Left lobe of liver (tissue), 2 donors: ENCODE results near the gene SHISA9. TPM values are rescaled to one million over a fixed set of nuclear protein-coding genes. Genes with fewer than 3 reads are reported as not detected.

Experiments
- ATAC-seq: fragments of 200-7000 bp; cut with Tn5 transposase; one replicate; pipeline ENCODE4 v1.9.1; 2020; ENCODE audit warnings: mild to moderate bottlenecking, moderate library complexity
- DNase-seq: peaks from one replicate; pipeline ENCODE4 v3.0.0-alpha.2; 2020; ENCODE audit warnings: low spot score
- total RNA-seq: library from RNA; stranded (reverse); gene quantifications from one replicate; pipeline ENCODE4 v1.2.1, GENCODE V29; 2021
- donor health status: DM: no; HTN: no; CAD: no; lungs with moderate emphysema.
- donor health status: DM: no; HTN: yes; CAD: no.

Gene SHISA9
- total RNA-seq, 1 donor from 2014 or later: 0.05 TPM

DNA sequence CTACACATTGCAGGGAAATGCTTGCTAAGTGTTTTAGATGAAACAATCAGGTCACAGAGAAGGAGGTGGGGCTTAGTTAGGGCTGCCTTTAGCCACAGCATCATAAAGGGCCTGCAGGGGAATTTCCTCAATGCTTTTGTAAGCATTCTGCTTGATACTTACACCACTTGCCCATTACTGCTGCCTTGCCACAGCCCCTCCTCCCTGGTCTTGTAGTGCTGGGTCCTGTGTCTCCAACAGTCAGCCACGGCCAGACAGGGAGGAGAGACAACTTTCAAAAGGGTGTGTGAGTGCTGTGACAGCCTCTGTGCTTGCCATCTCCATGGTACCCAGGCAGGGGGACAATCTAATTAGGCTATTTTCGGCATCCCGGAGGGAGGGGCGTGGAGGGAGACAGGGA lies 111.2 kb downstream of the SHISA9 start:
- ATAC-seq: no peak
- DNase-seq: no peak

DNA sequence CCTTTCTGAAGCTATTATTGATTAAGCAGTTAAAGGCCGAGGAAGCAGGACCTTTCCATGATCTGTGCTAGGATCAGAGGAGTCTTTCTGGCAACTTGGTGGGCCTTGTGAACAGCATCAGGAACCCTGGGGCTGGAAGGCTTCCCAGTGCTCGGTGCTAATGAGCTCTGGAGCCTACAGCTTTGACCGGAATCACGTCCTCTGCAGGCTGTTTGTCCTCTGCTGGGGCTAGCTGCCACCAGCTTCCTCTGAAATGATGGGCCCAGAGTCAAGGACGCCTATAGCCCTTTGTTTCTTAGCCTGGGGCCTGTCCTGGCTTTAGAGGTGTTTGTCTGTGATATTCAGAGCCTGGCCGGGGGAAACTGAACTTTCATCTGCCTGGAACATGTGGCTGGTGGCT lies 111.6 kb downstream of the SHISA9 start:
- no peak for ATAC-seq
- DNase-seq: no peak

DNA sequence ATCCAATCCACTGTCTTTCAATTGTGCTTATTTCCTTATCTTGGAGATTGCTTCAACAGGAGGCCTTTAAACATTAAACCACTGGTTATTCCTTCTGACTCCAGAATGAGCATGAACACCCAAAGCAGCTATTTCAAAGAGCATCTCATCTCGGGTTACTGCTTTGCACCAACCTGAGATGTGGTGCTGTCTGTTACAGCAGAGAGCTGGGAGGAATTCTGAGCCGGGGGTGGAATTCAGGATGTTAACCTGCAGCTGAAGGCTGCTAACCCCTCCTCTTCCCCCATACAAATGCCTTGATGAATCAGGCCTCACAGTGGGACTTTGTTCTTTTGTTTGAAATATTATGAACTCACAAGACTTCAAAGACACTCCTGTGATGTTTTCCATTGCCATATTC lies 113.1 kb downstream of the SHISA9 start:
- ATAC-seq: no peak
- DNase-seq: no peak

DNA sequence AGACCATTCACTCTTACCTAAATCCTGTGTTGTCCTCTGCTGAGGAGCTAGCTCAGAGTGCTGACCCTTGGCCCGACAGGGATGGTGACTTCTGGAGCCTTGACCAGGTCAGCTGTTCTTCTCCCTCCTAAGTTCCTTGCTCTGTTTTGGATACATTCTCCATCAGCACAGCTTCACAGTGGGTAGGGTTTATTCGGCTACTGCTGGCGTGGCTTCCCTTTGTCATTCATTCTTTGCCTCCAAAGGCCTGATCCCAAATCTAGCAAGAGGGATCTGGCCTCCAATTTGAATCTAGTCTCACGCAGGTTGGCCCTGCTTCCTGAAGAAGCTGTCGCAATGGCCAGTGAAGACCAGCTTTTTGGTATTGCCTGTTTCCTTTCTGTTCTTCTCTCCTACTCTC lies 116.6 kb downstream of the SHISA9 start:
- no peak for DNase-seq
- ATAC-seq: no peak

DNA sequence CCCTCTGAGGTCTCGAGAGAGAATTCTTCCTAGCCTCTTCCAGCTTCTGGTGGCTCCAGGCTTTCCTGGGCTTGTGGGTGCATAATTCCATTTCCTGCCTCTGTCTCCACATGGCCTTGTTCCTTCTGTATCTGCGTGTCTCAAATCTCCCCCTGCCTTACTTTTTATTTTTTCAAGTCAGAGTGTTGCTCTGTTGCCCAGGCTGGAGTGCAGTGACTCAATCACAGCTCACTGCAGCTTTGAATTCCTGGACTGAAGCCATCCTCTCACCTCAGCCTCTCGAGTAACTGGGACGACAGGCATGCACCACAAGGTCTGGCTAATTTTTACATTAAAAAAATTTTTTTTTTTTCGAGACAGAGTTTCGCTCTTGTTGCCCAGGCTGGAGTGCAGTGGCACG lies 120.6 kb downstream of the SHISA9 start:
- ATAC-seq (no peak), DNase-seq (no peak)

DNA sequence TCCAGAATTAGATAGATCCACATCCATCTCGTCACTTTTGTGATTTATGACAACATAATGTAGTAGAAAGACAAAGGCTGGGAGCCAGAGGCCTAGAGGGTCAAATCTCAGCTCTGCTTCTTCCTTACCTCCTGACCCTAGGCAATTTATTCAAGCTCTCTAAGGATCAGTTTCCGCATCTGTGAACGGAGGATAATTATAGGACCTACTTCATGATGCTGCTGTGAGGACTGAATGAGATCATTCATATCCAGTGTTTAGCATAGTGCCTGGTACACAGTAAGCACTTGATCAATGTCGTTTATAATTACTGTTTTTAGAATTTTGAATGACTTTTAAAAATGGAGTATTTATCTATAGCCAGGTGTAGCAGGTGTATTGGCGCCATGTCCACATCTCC lies 128.4 kb downstream of the SHISA9 start:
- no peak for ATAC-seq
- no peak for DNase-seq

DNA sequence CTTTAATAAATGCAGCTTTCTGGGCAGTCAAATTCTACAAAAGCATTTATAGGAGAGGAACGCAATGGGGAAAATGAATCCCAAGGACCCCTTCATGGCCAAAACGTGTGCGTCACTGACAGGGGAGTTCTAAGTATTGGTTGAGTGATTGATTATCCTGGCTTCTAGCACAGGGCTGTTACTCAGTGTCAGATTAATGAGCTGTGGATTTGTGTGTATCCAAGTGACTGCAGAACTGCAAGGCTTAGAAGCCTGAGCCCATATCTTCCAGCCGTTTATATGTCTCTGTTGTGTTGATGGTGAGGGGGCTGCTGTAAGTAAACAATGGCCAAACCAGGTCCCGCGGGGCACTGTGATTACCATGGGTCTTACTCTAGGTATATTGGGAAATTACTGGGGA lies 129.4 kb downstream of the SHISA9 start:
- no peak for DNase-seq
- no peak for ATAC-seq

DNA sequence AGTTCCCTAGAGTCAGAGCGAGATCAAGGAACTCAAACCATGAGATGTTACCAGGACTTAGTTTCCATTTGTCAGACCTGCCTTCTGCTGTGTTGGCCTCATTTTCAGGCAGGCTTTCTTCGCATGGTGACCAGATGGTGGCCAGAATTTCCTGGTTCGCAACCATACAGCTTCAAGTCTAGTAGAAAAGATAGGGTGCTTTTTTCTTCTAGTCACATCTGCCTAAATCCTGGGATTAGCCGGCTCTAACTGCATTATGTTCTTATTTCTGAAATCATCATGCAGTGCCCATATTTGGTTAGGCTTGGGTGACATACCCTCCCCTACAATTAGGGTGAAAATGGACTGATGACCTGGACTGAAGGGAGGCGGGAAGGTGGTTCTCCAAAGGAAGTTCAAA lies 131.5 kb downstream of the SHISA9 start:
- ATAC-seq: no peak
- no peak for DNase-seq

DNA sequence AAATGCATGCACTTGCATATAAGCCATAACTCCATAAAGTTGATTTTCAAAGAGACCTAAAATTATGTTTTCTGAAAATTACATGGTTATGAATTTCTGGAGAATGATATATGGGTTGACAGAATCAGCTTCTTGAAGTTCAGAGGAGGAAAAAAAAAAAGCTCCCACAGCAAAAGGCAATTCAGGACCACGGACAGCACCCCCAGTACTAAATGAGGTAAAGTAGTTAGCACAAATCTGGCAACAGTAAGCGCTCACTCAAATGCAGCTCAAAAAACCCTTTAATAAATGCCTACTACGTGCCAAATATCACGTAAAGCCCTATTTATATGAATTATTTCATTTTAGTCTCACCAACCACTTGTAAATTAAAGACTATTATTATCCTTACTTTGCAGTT lies 135.2 kb downstream of the SHISA9 start:
- no peak for DNase-seq
- ATAC-seq: peak; percentile 60

DNA sequence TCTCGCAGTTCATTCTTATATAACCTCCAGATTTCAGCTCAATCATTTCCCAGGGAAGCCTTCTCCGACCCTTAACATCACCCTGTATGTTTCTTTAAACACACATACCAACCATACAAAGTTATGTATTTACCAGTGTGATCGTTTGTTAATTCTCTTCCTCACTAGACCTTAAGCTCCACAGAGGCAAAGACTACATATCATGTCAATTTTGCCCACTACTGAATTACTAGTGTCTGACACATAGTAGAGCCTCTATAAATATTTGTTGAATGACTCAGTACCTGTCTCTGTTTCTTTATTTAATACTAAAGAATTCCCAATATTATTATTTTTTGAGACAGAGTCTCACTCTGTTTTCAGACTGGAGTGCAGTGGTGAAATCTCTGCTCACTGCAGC lies 137.2 kb downstream of the SHISA9 start:
- no peak for DNase-seq
- no peak for ATAC-seq

DNA sequence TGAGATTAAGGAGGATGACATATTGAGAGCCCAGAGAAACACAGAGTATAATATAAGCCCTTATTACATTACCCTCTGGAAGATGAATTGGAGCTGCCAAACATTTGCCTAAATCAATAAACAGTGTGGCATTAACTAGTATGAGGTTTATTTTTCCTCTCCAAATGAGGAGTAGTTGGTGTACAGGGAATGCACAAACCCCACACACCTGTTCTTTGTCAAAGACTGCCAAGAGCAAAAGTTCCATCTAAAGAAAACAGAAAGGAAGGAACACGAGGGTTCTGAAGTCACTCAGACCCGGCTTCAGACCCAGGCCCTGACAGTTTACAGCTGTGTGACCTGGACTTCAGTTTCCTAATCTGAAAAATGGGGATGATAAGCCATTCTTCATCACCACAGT lies 138.1 kb downstream of the SHISA9 start:
- no peak for ATAC-seq
- no peak for DNase-seq

DNA sequence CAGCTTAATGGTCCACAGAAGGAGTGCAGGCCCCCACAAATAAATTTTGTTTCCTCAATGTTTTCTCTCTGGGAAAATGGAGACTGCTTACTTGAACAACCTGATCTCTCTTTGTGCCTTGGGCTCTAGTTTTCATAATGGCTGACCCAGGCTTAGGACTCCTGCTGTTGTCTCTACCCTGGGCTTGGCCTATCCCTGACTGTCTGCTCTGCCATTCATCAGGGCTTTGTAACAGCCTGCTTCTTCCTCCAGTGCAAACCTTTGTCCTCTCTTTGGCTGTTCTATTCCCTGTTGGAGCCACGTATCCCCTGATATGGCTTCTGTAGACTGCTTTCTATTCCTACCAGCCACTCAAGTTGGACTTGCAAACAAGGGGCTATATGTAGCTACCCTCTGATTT lies 139.8 kb downstream of the SHISA9 start:
- DNase-seq (no peak), ATAC-seq (no peak)

DNA sequence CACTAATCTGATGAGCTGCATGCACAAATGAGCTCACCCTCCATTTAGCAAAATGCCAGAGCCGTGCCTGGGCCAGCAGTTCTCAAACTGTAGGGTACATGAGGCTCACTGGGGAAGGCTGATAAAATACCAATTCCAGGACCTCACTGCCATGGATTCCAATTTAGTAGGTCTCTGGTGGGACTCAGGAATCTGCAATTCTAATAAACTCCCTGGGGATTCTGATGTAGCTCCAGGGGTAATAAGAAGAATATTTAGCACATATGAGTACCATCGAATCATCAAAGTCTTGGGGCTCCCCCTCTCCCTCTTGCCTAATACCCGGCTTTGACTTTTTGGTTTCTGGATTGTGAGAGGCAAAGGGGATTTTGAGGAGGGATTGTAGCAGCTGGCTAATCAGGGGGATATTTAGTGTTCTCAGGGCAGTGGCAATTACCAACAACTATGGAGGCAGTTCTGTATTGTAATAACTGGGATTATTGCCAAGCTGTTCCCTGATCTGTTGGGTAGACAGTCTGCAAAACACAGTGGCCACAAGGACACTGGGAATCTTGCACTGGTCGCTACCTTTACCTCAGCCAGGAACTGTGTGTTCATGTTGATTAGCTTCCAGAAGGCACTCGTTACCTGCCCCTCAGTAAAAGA lies 140.4 kb downstream of the SHISA9 start:
- no peak for ATAC-seq

DNA sequence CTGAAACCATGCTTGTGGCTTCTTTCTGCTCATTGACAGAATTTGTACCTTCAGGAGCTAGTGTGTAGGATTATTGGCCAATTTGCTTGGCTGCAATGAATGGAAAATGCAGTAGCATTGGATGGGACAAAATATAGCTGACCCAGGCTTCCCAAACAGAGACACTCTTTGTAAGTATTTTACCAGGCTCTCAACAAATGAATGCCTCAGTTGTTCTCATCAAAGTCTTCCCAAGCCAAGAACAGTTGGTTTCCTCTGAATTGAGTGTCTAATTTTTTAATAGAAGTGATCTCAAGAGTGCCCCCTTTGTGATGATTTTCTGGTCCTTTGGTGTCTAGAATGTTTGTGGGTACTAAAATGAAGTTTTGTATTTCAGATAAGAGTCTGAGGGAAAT lies 140.9 kb downstream of the SHISA9 start:
- DNase-seq (no peak), ATAC-seq (no peak)

More for the DNA sequence above, 140.4 kb downstream of the SHISA9 start:
- DNase-seq: no peak

DNA sequence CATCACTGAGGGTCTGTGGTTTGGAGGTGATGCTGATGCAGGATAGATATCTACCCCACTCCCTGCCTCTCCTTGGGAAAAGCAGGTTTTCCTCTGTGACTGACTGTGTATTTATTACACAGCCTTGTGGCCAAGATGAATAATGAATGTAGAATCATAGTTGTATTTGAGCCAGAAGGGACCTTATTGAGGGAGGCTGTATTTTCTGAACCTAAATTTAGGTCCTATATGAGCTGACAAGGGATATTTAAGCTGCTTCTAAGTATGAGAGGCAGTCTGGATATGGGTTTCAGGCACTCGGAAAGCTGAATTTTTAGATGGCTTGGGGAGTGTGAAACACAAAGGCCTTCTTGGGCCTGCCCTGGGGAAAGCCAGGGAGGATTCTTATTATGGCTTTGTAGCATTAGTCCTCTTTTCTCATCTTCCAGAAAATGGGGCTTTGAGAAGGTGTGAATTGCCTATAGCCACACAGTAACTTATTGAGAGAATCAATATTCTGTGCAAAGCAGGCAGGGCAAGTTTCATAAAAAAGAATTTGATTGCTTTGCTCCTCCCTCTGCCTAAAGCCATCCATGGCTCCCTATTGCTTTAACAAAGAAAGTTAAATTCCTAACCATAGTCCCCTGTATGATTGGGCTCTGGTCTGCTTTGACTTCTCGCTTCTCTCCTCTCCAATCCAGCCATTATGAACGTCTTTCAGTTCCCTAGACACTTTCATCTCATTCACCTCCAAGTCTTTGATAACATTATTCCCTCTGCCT lies 144.8 kb downstream of the SHISA9 start:
- DNase-seq (no peak), ATAC-seq (no peak)

DNA sequence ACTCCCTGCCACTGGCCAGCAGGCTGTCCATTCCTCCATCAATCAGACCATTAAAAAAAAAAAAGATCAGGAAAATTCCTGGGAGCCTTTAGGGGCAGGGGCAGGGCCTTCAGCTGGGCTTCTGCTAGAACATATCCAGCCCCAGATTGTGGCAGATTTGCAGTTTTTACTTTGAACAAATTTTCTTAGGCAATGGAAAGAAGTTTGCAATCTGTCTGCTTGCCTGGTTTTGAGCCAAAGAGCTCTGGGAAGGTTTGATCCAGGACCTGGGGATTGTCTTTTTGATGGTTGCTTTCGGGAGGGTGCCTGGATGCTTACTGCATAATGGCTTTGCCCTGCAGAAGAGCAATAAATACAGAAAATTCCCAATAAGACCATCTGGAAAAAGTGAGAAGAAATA lies 145.9 kb downstream of the SHISA9 start:
- ATAC-seq: no peak
- DNase-seq: no peak

DNA sequence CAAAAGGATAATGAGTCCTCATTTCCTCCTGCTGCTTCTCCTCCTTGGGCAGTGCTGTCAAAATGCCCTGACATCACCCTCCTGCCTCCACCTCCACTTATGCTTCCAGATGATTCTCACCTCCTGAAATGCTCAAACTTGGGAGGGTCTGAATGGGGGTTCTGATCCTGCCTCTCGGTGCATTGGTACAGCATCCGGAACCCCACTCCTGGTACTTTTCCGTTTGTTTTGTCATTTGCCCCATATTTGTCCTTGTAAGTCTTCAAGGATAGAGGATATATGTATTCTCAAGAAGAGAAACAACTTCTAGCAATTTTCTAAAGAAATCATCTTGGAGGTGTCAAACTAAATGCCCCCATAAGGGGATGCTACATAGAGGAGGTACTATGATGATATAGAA lies 148.3 kb downstream of the SHISA9 start:
- no peak for ATAC-seq
- DNase-seq: no peak

DNA sequence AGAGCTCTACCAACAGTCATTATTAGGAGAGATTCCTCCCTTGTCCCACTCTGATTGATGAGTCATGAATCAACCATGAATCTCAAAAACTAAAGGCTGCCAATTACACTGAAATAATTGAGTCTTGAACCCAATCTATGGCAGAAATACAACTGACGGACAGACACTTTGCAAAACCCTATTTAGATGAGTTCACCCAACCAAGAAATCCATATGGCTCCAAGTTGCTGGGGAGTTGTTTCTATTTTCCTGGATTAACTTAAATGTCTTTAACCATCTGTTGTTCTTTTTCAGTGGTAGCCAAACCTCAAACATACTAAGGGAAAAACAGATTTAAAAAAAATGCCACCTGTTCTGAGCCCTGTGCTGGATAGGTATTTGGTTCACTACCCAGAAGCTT lies 151.0 kb downstream of the SHISA9 start:
- ATAC-seq (no peak), DNase-seq (no peak)

DNA sequence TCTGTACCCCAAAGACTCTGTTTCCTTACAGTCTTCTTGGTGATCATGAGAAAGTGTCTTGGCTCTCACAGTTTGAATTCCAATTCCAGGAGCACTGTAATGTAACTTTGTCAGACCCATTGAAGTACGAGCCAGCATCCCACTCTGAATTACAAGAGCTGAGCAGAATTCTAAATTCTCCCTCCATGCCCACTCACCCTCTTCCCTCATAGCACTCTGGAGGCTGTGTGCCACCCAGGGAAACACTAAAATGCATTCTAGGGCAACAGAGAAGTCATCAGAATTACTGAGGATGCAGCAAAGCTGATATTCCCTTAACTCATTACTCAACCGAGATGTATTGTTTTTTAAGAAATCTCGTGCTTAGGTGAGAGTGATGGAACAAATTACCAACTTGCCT lies 154.1 kb downstream of the SHISA9 start:
- no peak for ATAC-seq

DNA sequence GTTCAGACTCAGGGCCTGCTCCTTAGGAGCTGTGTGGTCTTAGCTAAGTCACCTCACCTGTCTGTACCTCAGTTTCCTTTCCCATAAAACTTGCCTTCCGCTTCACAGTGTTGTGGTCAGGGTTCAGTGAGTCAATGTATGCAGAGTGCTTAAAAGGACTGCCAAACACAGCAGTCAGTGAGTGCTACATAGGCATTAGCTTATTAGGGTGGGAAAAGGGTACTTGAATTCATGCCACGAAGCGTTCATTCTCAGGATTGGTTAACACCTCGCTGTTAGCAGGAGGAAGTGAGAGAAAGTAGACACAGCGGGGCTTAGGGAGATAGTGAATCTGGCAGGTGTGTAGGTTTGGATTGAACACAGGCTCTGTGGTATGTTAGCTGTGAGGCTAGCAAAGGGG lies 155.2 kb downstream of the SHISA9 start:
- ATAC-seq (no peak), DNase-seq (no peak)

More for the DNA sequence above, 154.1 kb downstream of the SHISA9 start:
- DNase-seq: no peak

DNA sequence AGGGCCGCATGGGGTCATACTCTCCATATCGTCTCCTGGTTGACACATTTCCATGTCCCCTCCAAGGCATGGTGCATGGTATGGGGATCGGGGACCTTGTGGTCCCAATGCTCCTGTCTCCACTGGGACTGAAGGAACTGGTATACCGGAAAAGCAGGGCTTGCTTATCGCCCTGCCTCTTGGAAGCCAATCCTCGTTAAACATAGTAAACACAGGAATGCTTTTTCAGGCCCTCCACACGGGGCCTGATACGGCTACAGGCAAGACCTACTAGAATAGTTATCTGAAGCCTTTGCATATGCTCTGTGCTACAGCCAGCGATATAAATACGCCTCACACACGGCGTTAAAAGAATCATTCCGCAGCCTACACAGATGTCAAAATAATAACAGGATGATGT lies 159.5 kb downstream of the SHISA9 start:
- DNase-seq (no peak), ATAC-seq (no peak)

DNA sequence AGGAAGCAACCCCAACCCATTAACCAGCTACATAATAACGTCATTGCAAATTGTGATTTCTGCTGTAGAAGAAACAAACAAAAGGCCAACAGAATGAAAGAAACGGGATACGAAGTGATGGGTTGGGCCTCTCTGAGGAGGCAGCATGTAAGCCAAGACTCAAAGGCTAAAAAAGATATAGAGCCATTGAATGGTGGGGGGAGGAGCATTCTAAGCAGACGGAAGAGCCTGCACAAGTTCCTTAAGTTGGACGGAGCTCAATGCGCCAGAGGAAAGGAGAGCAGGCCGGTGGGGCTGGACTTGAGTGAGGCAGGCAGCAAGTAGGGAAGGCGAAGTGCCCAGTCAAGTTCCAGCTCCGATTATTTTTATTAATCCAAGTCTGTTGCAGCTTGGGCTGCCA lies 160.3 kb downstream of the SHISA9 start:
- no peak for DNase-seq
- no peak for ATAC-seq

DNA sequence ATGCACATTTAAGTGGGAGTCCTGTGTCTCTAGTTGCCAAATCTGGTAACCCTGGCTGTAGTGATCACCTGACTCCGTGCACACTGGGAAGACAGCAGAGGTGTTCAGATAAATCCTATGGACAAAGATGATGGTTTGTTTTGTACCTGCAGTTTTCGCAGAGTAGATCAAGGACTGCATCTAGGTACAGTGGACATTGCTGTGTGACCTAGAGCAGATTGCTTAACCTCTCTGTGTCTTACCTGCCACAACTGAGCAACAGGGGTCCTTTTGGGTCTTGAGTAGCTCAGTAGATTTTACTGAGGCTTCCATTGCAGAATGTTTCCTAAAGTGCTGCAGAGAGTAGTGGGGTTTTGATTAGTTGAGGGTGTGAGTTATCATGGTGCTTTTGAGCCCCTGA lies 160.8 kb downstream of the SHISA9 start:
- no peak for ATAC-seq
- DNase-seq: no peak
